Upper lobe of left lung (tissue), 4 donors: ENCODE measurements around the gene AGAP3.

ENCODE experiments used
- POLR2A ChIP-seq, 4 donors: fragments of 450-650 bp; IDR thresholded peaks; one replicate each; pipeline ENCODE4 v1.5.1; 2016 to 2017; ENCODE audit warnings: antibody characterized with exemption in 4 of 4, mild to moderate bottlenecking in 2 of 4
- POLR2AphosphoS5 ChIP-seq, 2 donors: sonication (generic); formaldehyde crosslinking; IDR thresholded peaks; one replicate each; pipeline ENCODE4 v1.5.1; 2017; ENCODE audit warnings: antibody characterized with exemption in 2 of 2
- TF ChIP-seq, protein P1 (sequence below), 6 experiments: fragments of 450-650 bp in 4 of 6; fragments of 200-600 bp in 2 of 6; sonication (generic) in 2 of 6; IDR thresholded peaks; one replicate each; pipeline ENCODE4 v1.5.1; 2016 to 2019; ENCODE audit warnings: antibody characterized with exemption in 6 of 6

- TF ChIP-seq, protein P1, sequence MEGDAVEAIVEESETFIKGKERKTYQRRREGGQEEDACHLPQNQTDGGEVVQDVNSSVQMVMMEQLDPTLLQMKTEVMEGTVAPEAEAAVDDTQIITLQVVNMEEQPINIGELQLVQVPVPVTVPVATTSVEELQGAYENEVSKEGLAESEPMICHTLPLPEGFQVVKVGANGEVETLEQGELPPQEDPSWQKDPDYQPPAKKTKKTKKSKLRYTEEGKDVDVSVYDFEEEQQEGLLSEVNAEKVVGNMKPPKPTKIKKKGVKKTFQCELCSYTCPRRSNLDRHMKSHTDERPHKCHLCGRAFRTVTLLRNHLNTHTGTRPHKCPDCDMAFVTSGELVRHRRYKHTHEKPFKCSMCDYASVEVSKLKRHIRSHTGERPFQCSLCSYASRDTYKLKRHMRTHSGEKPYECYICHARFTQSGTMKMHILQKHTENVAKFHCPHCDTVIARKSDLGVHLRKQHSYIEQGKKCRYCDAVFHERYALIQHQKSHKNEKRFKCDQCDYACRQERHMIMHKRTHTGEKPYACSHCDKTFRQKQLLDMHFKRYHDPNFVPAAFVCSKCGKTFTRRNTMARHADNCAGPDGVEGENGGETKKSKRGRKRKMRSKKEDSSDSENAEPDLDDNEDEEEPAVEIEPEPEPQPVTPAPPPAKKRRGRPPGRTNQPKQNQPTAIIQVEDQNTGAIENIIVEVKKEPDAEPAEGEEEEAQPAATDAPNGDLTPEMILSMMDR (IDR thresholded peaks at IDR 0.05): no peak
- TF ChIP-seq POLR2AphosphoS5 (IDR thresholded peaks at IDR 0.05) (no peak), POLR2A (IDR thresholded peaks at IDR 0.05) (no peak)
These were observed 53.5 kb downstream of the AGAP3 start for GRCh38 chr7:151139791-151140190.
